HepG2 (cell line): ENCODE results near the gene KIF24. TPM values are rescaled to one million over a fixed set of nuclear protein-coding genes. Genes with fewer than 3 reads are reported as not detected.

Experiments
- BCL3 ChIP-seq: sonication (generic); formaldehyde crosslinking; IDR thresholded peaks from 2 replicates; pipeline ENCODE4 v1.5.1; 2020; ENCODE audit warnings: mild to moderate bottlenecking, missing genetic modification reagents, moderate library complexity
- DMAP1 ChIP-seq: IDR thresholded peaks from 2 replicates; pipeline ENCODE4 v1.6.1; 2016
- GTF2F1 ChIP-seq: fragments of 150-350 bp; IDR thresholded peaks from 2 replicates; pipeline ENCODE4 v1.6.1; 2014; ENCODE audit warnings: low read length
- HES4 ChIP-seq: sonication (generic); formaldehyde crosslinking; IDR thresholded peaks from 2 replicates; pipeline ENCODE4 v1.9.0; 2021; ENCODE audit warnings: mild to moderate bottlenecking, missing genetic modification reagents, borderline replicate concordance
- SP4 ChIP-seq: sonication (generic); formaldehyde crosslinking; IDR thresholded peaks from 2 replicates; pipeline ENCODE4 v1.8.1; 2023; ENCODE audit warnings: mild to moderate bottlenecking, missing genetic modification reagents
- ZBTB39 ChIP-seq: sonication (generic); formaldehyde crosslinking; IDR thresholded peaks from 2 replicates; pipeline ENCODE4 v1.5.0; 2020; ENCODE audit warnings: missing genetic modification reagents
- ZFP1 ChIP-seq: IDR thresholded peaks from 2 replicates; pipeline ENCODE4 v1.6.1; 2016
- ZKSCAN5 ChIP-seq: sonication (generic); formaldehyde crosslinking; IDR thresholded peaks from 2 replicates; pipeline ENCODE4 v1.5.1; 2020; ENCODE audit warnings: mild to moderate bottlenecking, missing genetic modification reagents
- ZNF142 ChIP-seq: sonication (generic); formaldehyde crosslinking; IDR thresholded peaks from 2 replicates; pipeline ENCODE4 v1.4.0; 2020; ENCODE audit warnings: missing genetic modification reagents
- ZNF276 ChIP-seq: sonication (generic); formaldehyde crosslinking; IDR thresholded peaks from 2 replicates; pipeline ENCODE4 v1.4.0; 2020; ENCODE audit warnings: mild to moderate bottlenecking, low read depth, missing genetic modification reagents
- ZNF383 ChIP-seq: sonication (generic); formaldehyde crosslinking; IDR thresholded peaks from 2 replicates; pipeline ENCODE4 v1.4.0; 2020; ENCODE audit warnings: missing genetic modification reagents, mild to moderate bottlenecking, borderline replicate concordance
- ZNF737 ChIP-seq: sonication (generic); formaldehyde crosslinking; IDR thresholded peaks from 2 replicates; pipeline ENCODE4 v1.5.0; 2020; ENCODE audit warnings: missing genetic modification reagents, mild to moderate bottlenecking, borderline replicate concordance
- ZNF776 ChIP-seq: sonication (generic); formaldehyde crosslinking; IDR thresholded peaks from 2 replicates; pipeline ENCODE4 v1.4.0; 2020; ENCODE audit warnings: mild to moderate bottlenecking, missing genetic modification reagents
- ZNF788 ChIP-seq: sonication (generic); formaldehyde crosslinking; IDR thresholded peaks from 2 replicates; pipeline ENCODE4 v1.5.0; 2020; ENCODE audit warnings: mild to moderate bottlenecking, missing genetic modification reagents, borderline replicate concordance
- polyA plus RNA-seq, 8 experiments: library from polyadenylated mRNA; depleted of rRNA in 3 of 8; stranded (reverse) in 7 of 8; unstranded in 1 of 8; fragments of >200 nt; fragmentation: Illumina TruSeq in 4 of 8; extraction: Trizol in 4 of 8; gene quantifications; 2 replicates each; pipeline versions ENCODE4 v1.2.1 to v1.2.3, GENCODE V29; 2011 to 2016; ENCODE audit warnings: low read depth in 4 of 8, missing spikeins in 1 of 8, mixed read lengths in 1 of 8; ENCODE audit not compliant: insufficient read depth in 1 of 8
- total RNA-seq, 5 experiments: library from RNA; depleted of rRNA; stranded (reverse); fragments of >200 nt; fragmentation: Illumina TruSeq; extraction: Trizol; gene quantifications; 2 replicates each; pipeline ENCODE4 v1.2.3, GENCODE V29; 2016; ENCODE audit warnings: low read depth in 1 of 5

KIF24 gene
- total and polyA plus RNA-seq, 2 of the 13 experiments (the other 11 are each of a cell fraction or from before 2014, with no cell fraction given), result 1.1 to 3.0 TPM

GRCh38 chr9:34328987-34329832, at the start of gene KIF24, which contains the start of gene NUDT2 (continued):
- no peak; the same call in 1 of the 2 replicates for TF ChIP-seq BCL3 (CRISPR knock-in tag)
- peak; percentile 76; the same call in 1 of the 2 replicates for TF ChIP-seq ZNF776 (CRISPR knock-in tag)
- TF ChIP-seq ZBTB39 (CRISPR knock-in tag), result no peak
- peak; percentile 82 for TF ChIP-seq SP4 (CRISPR knock-in tag)
- no peak for TF ChIP-seq ZKSCAN5 (CRISPR knock-in tag)
- TF ChIP-seq ZNF383, result no peak
- no peak for TF ChIP-seq ZNF276 (CRISPR knock-in tag)
- TF ChIP-seq ZNF142, result 0 out of 2 replicates have a peak, but pooled peaks have one; percentile 67
- peak; percentile 11; the same call in 1 of the 2 replicates for TF ChIP-seq ZFP1 (CRISPR knock-in tag)
- no peak; the same call in 1 of the 2 replicates for TF ChIP-seq ZNF788 (CRISPR knock-in tag)
- TF ChIP-seq GTF2F1, result no peak
- TF ChIP-seq DMAP1 (CRISPR knock-in tag), result peak; percentile 41; the same call in 1 of the 2 replicates
- TF ChIP-seq HES4 (CRISPR knock-in tag), result peak; percentile 54; the same call in 1 of the 2 replicates
- TF ChIP-seq ZNF737 (CRISPR knock-in tag), result no peak
